K562 (cell line): Measurements from ENCODE around the gene EP300. TPM values are rescaled to one million over a fixed set of nuclear protein-coding genes. Genes with fewer than 3 reads are reported as not detected.

Experiments used
- ATAC-seq: fragments of 200-7000 bp; cut with Tn5 transposase; 3 replicates; pipeline ENCODE4 v1.9.1; 2020; ENCODE audit warnings: moderate library complexity
- BruUV-seq: library from RNA; stranded (reverse); fragments of 400-500 nt; replicated peaks from 2 replicates; lab custom pipeline; 2021; lab: Mats Ljungman, UMichigan
- CTCF ChIA-PET: fragments of 300-600 bp; formaldehyde crosslinking; extraction: SDS; loops from one replicate; lab custom pipeline; 2021; ENCODE audit warnings: low intra/inter-chr PET ratio; lab: Yijun Ruan, JAX
- POLR2A ChIA-PET: fragments of 300-600, 350-650 bp; sonication (Branson Sonifier 250); formaldehyde crosslinking; extraction: SDS; loops from one replicate; lab custom pipeline; 2021; ENCODE audit warnings: antibody characterized with exemption, inconsistent platforms; lab: Yijun Ruan, JAX
- DNase-seq, 4 experiments: peaks; one replicate each; pipeline versions ENCODE4 v3.0.0 to v3.0.0-alpha.2; 2011 to 2018; ENCODE audit warnings: low spot score in 3 of 4, mixed read lengths in 3 of 4; ENCODE audit errors: extremely low read depth in 1 of 4
- FAIRE-seq: peaks from 2 replicates; lab custom pipeline; 2011; peaks lifted over from hg19 to GRCh38; lab: Jason Lieb, UNC
- H2AFZ ChIP-seq: 2 replicates; pipeline ENCODE4 v1.6.0; 2011; ENCODE audit warnings: low read depth, low read length, control low read depth, inconsistent platforms
- H3K27ac ChIP-seq: fragments of 200-600 bp; 3 replicates; pipeline ENCODE4 v1.8.0; 2011; ENCODE audit warnings: low read depth, mild to moderate bottlenecking, control low read depth, inconsistent platforms, low read length, moderate library complexity, mixed read lengths; ENCODE audit errors: extremely low read depth
- H3K27me3 ChIP-seq, 2 experiments: fragments of 300-600 bp in 1 of 2; 2 replicates in 1 of 2; 3 replicates in 1 of 2; pipeline versions ENCODE4 v1.6.0 to v1.8.0; 2011; ENCODE audit warnings: inconsistent platforms in 2 of 2, low read length in 2 of 2, mild to moderate bottlenecking in 1 of 2, mixed read lengths in 1 of 2, moderate library complexity in 1 of 2; ENCODE audit not compliant: control insufficient read depth in 2 of 2, insufficient read depth in 2 of 2
- H3K36me3 ChIP-seq: fragments of 300-600 bp; 3 replicates; pipeline ENCODE4 v1.8.0; 2011; ENCODE audit warnings: mild to moderate bottlenecking, low read length, inconsistent platforms; ENCODE audit not compliant: control insufficient read depth, insufficient read depth
- H3K4me1 ChIP-seq, 2 experiments: fragments of 200-600 bp in 1 of 2; replicated peaks in 1 of 2; 2 replicates in 1 of 2; 3 replicates in 1 of 2; pipeline versions ENCODE4 v1.5.1 to v1.8.0; 2011; ENCODE audit warnings: inconsistent platforms in 2 of 2, low read length in 2 of 2, mild to moderate bottlenecking in 1 of 2, mixed read lengths in 1 of 2, moderate library complexity in 1 of 2; ENCODE audit not compliant: control insufficient read depth in 2 of 2, insufficient read depth in 2 of 2
- H3K4me2 ChIP-seq: 2 replicates; pipeline ENCODE4 v1.6.1; 2011; ENCODE audit warnings: low read length, control low read depth, inconsistent platforms, mixed read lengths; ENCODE audit not compliant: insufficient read depth
- H3K4me3 ChIP-seq: fragments of 200-600 bp; sonication (generic), shearing (Covaris generic); 2 replicates; pipeline ENCODE4 v1.5.1; 2016; ENCODE audit warnings: control low read depth, inconsistent platforms
- H3K79me2 ChIP-seq: fragments of 200-600 bp; 3 replicates; pipeline ENCODE4 v1.8.0; 2011; ENCODE audit warnings: low read length, inconsistent platforms; ENCODE audit not compliant: control insufficient read depth, insufficient read depth
- H3K9ac ChIP-seq, 2 experiments: 2 replicates each; pipeline versions ENCODE4 v1.6.0 to v1.6.1; 2011; ENCODE audit warnings: low read depth in 2 of 2, low read length in 2 of 2, control low read depth in 1 of 2, inconsistent platforms in 1 of 2, mild to moderate bottlenecking in 1 of 2, mixed read lengths in 1 of 2; ENCODE audit not compliant: insufficient read depth in 1 of 2
- H3K9me1 ChIP-seq: one replicate; pipeline ENCODE4 v1.6.0; 2011; ENCODE audit warnings: inconsistent platforms, mild to moderate bottlenecking, low read length, moderate library complexity; ENCODE audit not compliant: control insufficient read depth, insufficient read depth
- H3K9me3 ChIP-seq: replicated peaks from 2 replicates; pipeline ENCODE4 v1.5.1; 2011; ENCODE audit warnings: low read depth, low read length, inconsistent platforms; ENCODE audit not compliant: control insufficient read depth, insufficient read depth
- H4K20me1 ChIP-seq: replicated peaks from 2 replicates; pipeline ENCODE4 v1.6.1; 2011; ENCODE audit warnings: low read length, inconsistent platforms, mixed read lengths; ENCODE audit not compliant: control insufficient read depth, insufficient read depth
- CEBPG ChIP-seq, 3 experiments: fragments of 200-800 bp in 1 of 3; sonication (Bioruptor generic) in 1 of 3; sonication (generic) in 1 of 3; formaldehyde crosslinking in 1 of 3; IDR thresholded peaks in 2 of 3; conservative IDR thresholded peaks in 1 of 3; 2 replicates each; pipeline versions ENCODE4 v1.6.1 to v1.8.0; 2016 to 2022; ENCODE audit warnings: missing compliant biosample characterization in 2 of 3, missing genetic modification characterization in 2 of 3, mild to moderate bottlenecking in 1 of 3, missing genetic modification reagents in 1 of 3
- CTBP1 ChIP-seq: fragments of 450-650 bp; IDR thresholded peaks from 2 replicates; pipeline ENCODE4 v1.6.1; 2016; ENCODE audit warnings: borderline replicate concordance
- ETS2 ChIP-seq: IDR thresholded peaks from 2 replicates; pipeline ENCODE4 v1.6.1; 2016; ENCODE audit warnings: borderline replicate concordance, missing genetic modification characterization, mild to moderate bottlenecking, moderate library complexity, missing compliant biosample characterization; ENCODE audit not compliant: poor library complexity, severe bottlenecking
- SP1 ChIP-seq: sonication (generic); formaldehyde crosslinking; IDR thresholded peaks from 2 replicates; pipeline ENCODE4 v1.8.1; 2022; ENCODE audit warnings: mild to moderate bottlenecking, missing genetic modification reagents
- SRSF9 ChIP-seq: fragments of 200-400 bp; formaldehyde crosslinking; IDR thresholded peaks from 2 replicates; pipeline ENCODE4 v1.6.1; 2017; ENCODE audit warnings: low read depth, low read length, borderline replicate concordance
- WGBS: fragments of 100-300 bp; shearing (Covaris generic); methylation state at CpG from one replicate; pipeline ENCODE4 v1.1.6; 2016; ENCODE audit warnings: low coverage, mixed read lengths; ENCODE audit not compliant: insufficient coverage; ENCODE audit errors: missing lambda C conversion rate; 5-methylcytosine and 5-hydroxymethylcytosine counted together
- in situ Hi-C: fragments of 300-500 bp; cut with MboI; formaldehyde crosslinking; loops from 4 replicates; pipeline ENCODE4 v1.15.0; 2018; ENCODE audit warnings: inconsistent platforms, mixed read lengths
- intact Hi-C: fragments of 100-400 bp; cut with micrococcal nuclease; formaldehyde crosslinking; loops from 2 replicates; pipeline ENCODE4 v1.14.2; 2022
- polyA plus RNA-seq, 8 experiments: library from polyadenylated mRNA; depleted of rRNA in 4 of 8; stranded (reverse) in 5 of 8; unstranded in 3 of 8; fragments of >200 nt; fragmentation: Nextera tagmentation in 2 of 8; fragmentation: Illumina TruSeq in 1 of 8; extraction: Ambion mirVana in 2 of 8; extraction: Trizol in 1 of 8; gene quantifications; 2 replicates each; pipeline versions ENCODE4 v1.2.1 to v1.2.3, GENCODE V29; 2011 to 2014; ENCODE audit warnings: inconsistent platforms in 1 of 8, missing spikeins in 1 of 8
- total RNA-seq, 7 experiments: library from RNA; depleted of rRNA in 6 of 7; stranded (reverse); fragments of >200 nt in 6 of 7; fragmentation: Illumina TruSeq in 2 of 7; extraction: Trizol in 2 of 7; gene quantifications; 2 replicates each; pipeline versions ENCODE4 v1.2.1 to v1.2.3, GENCODE V29; 2011 to 2021; ENCODE audit warnings: low replicate concordance in 1 of 7
- TF ChIP-seq, protein P1 (sequence below): fragments of 450-650 bp; IDR thresholded peaks from 2 replicates; pipeline ENCODE4 v1.6.1; 2016
- TF ChIP-seq, protein P2 (sequence below): fragments of 250-450 bp; sonication (Bioruptor Pico); IDR thresholded peaks from 2 replicates; pipeline ENCODE4 v1.8.0; 2022; ENCODE audit warnings: inconsistent platforms

EP300 gene
- total and polyA plus RNA-seq, 9 of the 15 experiments (the other 6 are each of a cell fraction or from before 2014, with no cell fraction given), result 2.2 to 28.6 (median 10.9) TPM

DNA sequence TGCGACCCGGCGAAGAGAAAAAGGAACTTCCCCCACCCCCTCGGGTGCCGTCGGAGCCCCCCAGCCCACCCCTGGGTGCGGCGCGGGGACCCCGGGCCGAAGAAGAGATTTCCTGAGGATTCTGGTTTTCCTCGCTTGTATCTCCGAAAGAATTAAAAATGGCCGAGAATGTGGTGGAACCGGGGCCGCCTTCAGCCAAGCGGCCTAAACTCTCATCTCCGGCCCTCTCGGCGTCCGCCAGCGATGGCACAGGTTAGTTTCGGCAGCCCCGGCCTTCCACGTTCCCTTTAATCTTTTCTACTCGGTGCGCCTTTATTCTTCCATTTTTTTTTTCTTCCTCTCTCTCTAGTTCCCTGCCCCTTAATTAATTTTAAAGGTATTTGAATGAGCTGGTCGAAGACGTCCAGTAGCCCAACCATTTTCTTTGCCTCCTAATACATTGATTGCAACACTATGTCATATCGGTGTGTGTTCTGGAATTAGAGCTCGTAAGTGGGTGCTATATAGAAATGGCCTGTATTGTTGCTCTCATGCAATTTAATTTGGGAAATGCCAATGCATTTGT, 537 bp downstream of the EP300 start (continued):
- TF ChIP-seq CEBPG (CRISPR knock-in tag; IDR thresholded peaks at IDR 0.05) (peak; percentile 32; the same call in 1 of the 2 replicates), CEBPG (tag; conservative IDR thresholded peaks at IDR 0.05 in 1 of 2, IDR thresholded peaks at IDR 0.05 in 1 of 2) (peak; percentile 62 to 63), SRSF9 (no peak)

DNA sequence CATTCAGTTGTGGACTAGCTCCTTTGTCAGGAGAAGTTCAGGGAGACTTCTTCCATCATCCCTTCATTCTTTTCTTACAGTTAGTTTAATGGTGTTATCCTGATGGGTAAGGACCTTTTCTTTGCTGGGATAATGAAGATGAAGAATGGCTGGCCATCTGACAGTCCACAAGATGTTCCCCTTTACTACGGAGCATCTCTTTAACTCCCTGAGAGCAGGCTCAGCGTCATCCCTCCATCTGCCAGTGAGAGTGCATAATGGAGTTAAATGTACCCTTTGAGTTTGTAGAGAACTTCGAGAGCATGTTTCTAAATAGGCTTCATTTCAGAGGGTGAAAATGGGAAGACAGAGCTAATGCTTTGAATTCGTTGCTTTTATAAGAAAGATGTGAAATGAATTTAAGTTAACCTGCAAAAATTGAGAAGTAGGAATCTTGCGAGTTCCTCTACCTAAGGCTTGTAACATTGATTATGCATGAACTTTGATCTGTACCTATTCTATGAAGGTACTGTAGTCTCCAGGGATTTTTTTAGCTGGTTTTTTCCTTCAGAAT, 1.7 kb downstream of the EP300 start:
- Histone ChIP-seq H3K9me1 (no peaks in the 10 kb centered on the region), H3K27me3 (no peaks in the 10 kb centered on the region), H3K9ac (peak overlapping the region; percentile 26 to 96; a peak in 3 of 4 replicates), H3K4me2 (peak overlapping the region; percentile 82), H3K36me3 (peaks cover 17% of the 10 kb centered on the region), H3K9me3 (no peaks in the 10 kb centered on the region), H3K27ac (no peak overlapping the region; the same call in 2 of the 3 replicates), H3K4me3 (peak overlapping the region; percentile 68), H4K20me1 (peaks cover 28% of the 10 kb centered on the region), H3K79me2 (peaks cover 74% of the 10 kb centered on the region), H3K4me1 (peaks cover 12 to 13% of the 10 kb centered on the region in 2 experiments; a peak in 4 of 5 replicates), H2AFZ (no peak overlapping the region)
- peak; percentile 69 for FAIRE-seq
- in situ Hi-C loops, result no loop called here
- TF ChIP-seq ETS2 (tag) (no peak), SP1 (0 out of 2 replicates have a peak, but pooled peaks have one; percentile 25), CTBP1 (peak; percentile 70)
- TF ChIP-seq, protein P1, sequence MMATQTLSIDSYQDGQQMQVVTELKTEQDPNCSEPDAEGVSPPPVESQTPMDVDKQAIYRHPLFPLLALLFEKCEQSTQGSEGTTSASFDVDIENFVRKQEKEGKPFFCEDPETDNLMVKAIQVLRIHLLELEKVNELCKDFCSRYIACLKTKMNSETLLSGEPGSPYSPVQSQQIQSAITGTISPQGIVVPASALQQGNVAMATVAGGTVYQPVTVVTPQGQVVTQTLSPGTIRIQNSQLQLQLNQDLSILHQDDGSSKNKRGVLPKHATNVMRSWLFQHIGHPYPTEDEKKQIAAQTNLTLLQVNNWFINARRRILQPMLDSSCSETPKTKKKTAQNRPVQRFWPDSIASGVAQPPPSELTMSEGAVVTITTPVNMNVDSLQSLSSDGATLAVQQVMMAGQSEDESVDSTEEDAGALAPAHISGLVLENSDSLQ, result no peak
- TF ChIP-seq, protein P2, sequence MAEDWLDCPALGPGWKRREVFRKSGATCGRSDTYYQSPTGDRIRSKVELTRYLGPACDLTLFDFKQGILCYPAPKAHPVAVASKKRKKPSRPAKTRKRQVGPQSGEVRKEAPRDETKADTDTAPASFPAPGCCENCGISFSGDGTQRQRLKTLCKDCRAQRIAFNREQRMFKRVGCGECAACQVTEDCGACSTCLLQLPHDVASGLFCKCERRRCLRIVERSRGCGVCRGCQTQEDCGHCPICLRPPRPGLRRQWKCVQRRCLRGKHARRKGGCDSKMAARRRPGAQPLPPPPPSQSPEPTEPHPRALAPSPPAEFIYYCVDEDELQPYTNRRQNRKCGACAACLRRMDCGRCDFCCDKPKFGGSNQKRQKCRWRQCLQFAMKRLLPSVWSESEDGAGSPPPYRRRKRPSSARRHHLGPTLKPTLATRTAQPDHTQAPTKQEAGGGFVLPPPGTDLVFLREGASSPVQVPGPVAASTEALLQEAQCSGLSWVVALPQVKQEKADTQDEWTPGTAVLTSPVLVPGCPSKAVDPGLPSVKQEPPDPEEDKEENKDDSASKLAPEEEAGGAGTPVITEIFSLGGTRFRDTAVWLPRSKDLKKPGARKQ, result no peak
- 2% methylated on average over 5 of the region's 5 CpGs for WGBS
- DNase-seq, result peak in 2 of 4 experiments; percentile 14 to 42
- peak; percentile 37 for ATAC-seq
- ChIA-PET POLR2A (interaction anchor here (0.9 to 2.6 kb wide), 2 partner anchors 10 to 12 kb away, joined by 6 to 10 read pairs; no protein-coding TSS in a partner anchor), CTCF (no interaction called here)
- intact Hi-C loops, result no loop called here
- BruUV-seq, result TSS peak; percentile 40
